22Rv1 (cell line): ENCODE measurements around the gene MT1M.
"Not testable (repeated sequence)": the region's sequence is repeated elsewhere in the genome, so short reads cannot be mapped to it uniquely, and the experiment has no call there.

ENCODE experiments used
- CTCF ChIP-seq: fragments of 450-650 bp; IDR thresholded peaks from 2 replicates; pipeline ENCODE4 v1.5.1; 2017; ENCODE audit warnings: mild to moderate bottlenecking
- ZFX ChIP-seq: fragments of 450-650 bp; IDR thresholded peaks from 2 replicates; pipeline ENCODE4 v1.6.1; 2017; ENCODE audit warnings: antibody characterized with exemption, borderline replicate concordance

- TF ChIP-seq CTCF, ZFX: not testable (repeated sequence)
Observed at GRCh38 chr16:56665286-56666261, 33.1 kb downstream of the MT1M start.
